Tibial artery (tissue), 4 donors: ENCODE data around the gene YAE1.
"Not testable (repeated sequence)": the region's sequence is repeated elsewhere in the genome, so short reads cannot be mapped to it uniquely, and the experiment has no call there.

Source experiments
- DNase-seq, 2 donors: peaks; one replicate each; pipeline ENCODE4 v3.0.0-alpha.2; 2019
- H3K27ac ChIP-seq, 2 donors: fragments of 200-600 bp; sonication (generic) in 1 of 2; 1 replicate in 1 of 2; 2 replicates in 1 of 2; pipeline ENCODE4 v1.5.1; 2018 to 2019; ENCODE audit warnings: mild to moderate bottlenecking in 1 of 2
- H3K27me3 ChIP-seq, 2 donors: fragments of 200-600 bp; sonication (generic) in 1 of 2; one replicate each; pipeline versions ENCODE4 v1.5.1 to v1.6.0; 2016 to 2019
- H3K36me3 ChIP-seq, 3 donors: fragments of 200-600 bp; sonication (generic) in 2 of 3; one replicate each; pipeline ENCODE4 v1.5.1; 2016 to 2019; ENCODE audit warnings: mild to moderate bottlenecking in 2 of 3
- H3K4me1 ChIP-seq, 4 donors: fragments of 200-600 bp; sonication (generic) in 2 of 4; 1 replicate in 3 of 4; 2 replicates in 1 of 4; pipeline ENCODE4 v1.5.1; 2016 to 2019
- H3K4me3 ChIP-seq, 2 donors: fragments of 200-600 bp; sonication (generic) in 1 of 2; 1 replicate in 1 of 2; 2 replicates in 1 of 2; pipeline ENCODE4 v1.5.1; 2018 to 2019; ENCODE audit warnings: mild to moderate bottlenecking in 2 of 2
- H3K9me3 ChIP-seq, 3 donors: fragments of 200-600 bp; sonication (generic) in 1 of 3; one replicate each; pipeline ENCODE4 v1.5.1; 2016 to 2019
- CTCF ChIP-seq, 2 experiments: fragments of 200-600 bp in 1 of 2; fragments of 450-650 bp in 1 of 2; IDR thresholded peaks; one replicate each; pipeline ENCODE4 v1.5.1; 2017 to 2019; ENCODE audit warnings: antibody characterized with exemption in 2 of 2, mild to moderate bottlenecking in 1 of 2, moderate library complexity in 1 of 2
- intact Hi-C: fragments of 100-400 bp; cut with DNase I; formaldehyde crosslinking; loops from one replicate; pipeline ENCODE4 v1.15.0; 2023; ENCODE audit warnings: low total_unique reads

The YAE1 gene

GRCh38 chr7:39540320-39540719 lies 25.9 kb upstream of the YAE1 start:
- H3K4me3 ChIP-seq: no peak overlapping the region
- no peak overlapping the region for H3K27ac ChIP-seq
- no peaks in the 10 kb centered on the region for H3K4me1 ChIP-seq
- no peak for DNase-seq
- no peak for TF ChIP-seq CTCF (IDR thresholded peaks at IDR 0.05)
- peaks cover 0 to 6% of the 10 kb centered on the region in 2 donors for H3K27me3 ChIP-seq
- no peaks in the 10 kb centered on the region for H3K36me3 ChIP-seq
- intact Hi-C loops: no loop called here
- H3K9me3 ChIP-seq: no peaks in the 10 kb centered on the region

GRCh38 chr7:39541511-39541910 lies 24.7 kb upstream of the YAE1 start:
- DNase-seq: no peak
- H3K27me3 ChIP-seq: peaks cover 0 to 6% of the 10 kb centered on the region in 2 donors
- intact Hi-C loops: no loop called here
- H3K9me3 ChIP-seq: no peaks in the 10 kb centered on the region
- H3K4me3 ChIP-seq: no peak overlapping the region
- no peak overlapping the region for H3K27ac ChIP-seq
- H3K36me3 ChIP-seq: no peaks in the 10 kb centered on the region
- no peaks in the 10 kb centered on the region for H3K4me1 ChIP-seq
- no peak for TF ChIP-seq CTCF (IDR thresholded peaks at IDR 0.05)

GRCh38 chr7:39544774-39545173 lies 21.4 kb upstream of the YAE1 start:
- H3K4me3 ChIP-seq, DNase-seq, H3K27me3 ChIP-seq, H3K4me1 ChIP-seq, H3K36me3 ChIP-seq, intact Hi-C loops, H3K27ac ChIP-seq: not testable (repeated sequence)
- H3K9me3 ChIP-seq: peaks cover 0 to 16% (median 14%) of the 10 kb centered on the region in 3 donors

- no peak overlapping the region for H3K27ac ChIP-seq
- H3K9me3 ChIP-seq: peaks cover 0 to 16% (median 14%) of the 10 kb centered on the region in 3 donors
- no peak for DNase-seq
- TF ChIP-seq CTCF (IDR thresholded peaks at IDR 0.05): no peak
- H3K4me3 ChIP-seq: no peak overlapping the region
- H3K4me1 ChIP-seq: no peaks in the 10 kb centered on the region
- H3K36me3 ChIP-seq: no peaks in the 10 kb centered on the region
- H3K27me3 ChIP-seq: no peaks in the 10 kb centered on the region
- intact Hi-C loops: no loop called here
These were observed 18.9 kb upstream of the YAE1 start for GRCh38 chr7:39547336-39547735.

GRCh38 chr7:39550411-39550810 lies 15.8 kb upstream of the YAE1 start:
- TF ChIP-seq CTCF (IDR thresholded peaks at IDR 0.05): no peak
- Histone ChIP-seq H3K9me3 (peaks cover 0 to 16% (median 14%) of the 10 kb centered on the region in 3 donors), H3K36me3 (no peaks in the 10 kb centered on the region), H3K27ac (no peak overlapping the region), H3K4me1 (no peaks in the 10 kb centered on the region), H3K27me3 (no peaks in the 10 kb centered on the region), H3K4me3 (no peak overlapping the region)
- intact Hi-C loops: no loop called here
- DNase-seq: no peak

- Histone ChIP-seq H3K27me3 (no peaks in the 10 kb centered on the region), H3K4me1 (no peaks in the 10 kb centered on the region), H3K4me3 (no peak overlapping the region), H3K27ac (no peak overlapping the region), H3K9me3 (peaks cover 0 to 5% (median 0%) of the 10 kb centered on the region in 3 donors), H3K36me3 (no peaks in the 10 kb centered on the region)
- TF ChIP-seq CTCF (IDR thresholded peaks at IDR 0.05): no peak
- DNase-seq: no peak
- intact Hi-C loops: no loop called here
These were observed 12.8 kb upstream of the YAE1 start for GRCh38 chr7:39553436-39553835.
